22Rv1 (cell line): ENCODE results near the gene SELE.

Experiments
- ZFX ChIP-seq: fragments of 450-650 bp; IDR thresholded peaks from 2 replicates; pipeline ENCODE4 v1.6.1; 2017; ENCODE audit warnings: antibody characterized with exemption, borderline replicate concordance
- TF ChIP-seq, protein P1 (sequence below): fragments of 450-650 bp; IDR thresholded peaks from 2 replicates; pipeline ENCODE4 v1.5.1; 2017; ENCODE audit warnings: mild to moderate bottlenecking

DNA sequence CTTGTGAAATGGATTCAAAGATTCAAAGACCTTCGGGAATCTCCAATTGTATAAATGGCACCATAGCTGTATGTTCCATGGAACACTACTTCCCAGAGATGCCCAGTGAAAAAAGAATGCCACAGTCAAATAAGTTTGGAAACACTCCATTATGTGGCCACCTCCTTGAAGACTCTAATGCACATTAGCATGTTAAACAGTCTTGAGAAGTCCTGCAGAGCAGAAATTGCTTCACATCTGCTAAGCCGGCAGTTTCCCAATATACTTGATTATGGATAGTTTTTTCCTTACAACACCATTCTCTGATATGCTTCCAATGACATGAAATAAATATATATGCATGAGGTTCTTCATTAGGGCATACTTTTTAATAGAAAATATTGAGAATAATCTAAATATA, 12.7 kb upstream of the SELE start:
- TF ChIP-seq, protein P1, sequence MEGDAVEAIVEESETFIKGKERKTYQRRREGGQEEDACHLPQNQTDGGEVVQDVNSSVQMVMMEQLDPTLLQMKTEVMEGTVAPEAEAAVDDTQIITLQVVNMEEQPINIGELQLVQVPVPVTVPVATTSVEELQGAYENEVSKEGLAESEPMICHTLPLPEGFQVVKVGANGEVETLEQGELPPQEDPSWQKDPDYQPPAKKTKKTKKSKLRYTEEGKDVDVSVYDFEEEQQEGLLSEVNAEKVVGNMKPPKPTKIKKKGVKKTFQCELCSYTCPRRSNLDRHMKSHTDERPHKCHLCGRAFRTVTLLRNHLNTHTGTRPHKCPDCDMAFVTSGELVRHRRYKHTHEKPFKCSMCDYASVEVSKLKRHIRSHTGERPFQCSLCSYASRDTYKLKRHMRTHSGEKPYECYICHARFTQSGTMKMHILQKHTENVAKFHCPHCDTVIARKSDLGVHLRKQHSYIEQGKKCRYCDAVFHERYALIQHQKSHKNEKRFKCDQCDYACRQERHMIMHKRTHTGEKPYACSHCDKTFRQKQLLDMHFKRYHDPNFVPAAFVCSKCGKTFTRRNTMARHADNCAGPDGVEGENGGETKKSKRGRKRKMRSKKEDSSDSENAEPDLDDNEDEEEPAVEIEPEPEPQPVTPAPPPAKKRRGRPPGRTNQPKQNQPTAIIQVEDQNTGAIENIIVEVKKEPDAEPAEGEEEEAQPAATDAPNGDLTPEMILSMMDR: no peak
- TF ChIP-seq ZFX: no peak
